GM12864 (cell line): ENCODE measurements around the gene BPIFB3.

ENCODE experiments used
- DNase-seq: peaks from one replicate; pipeline ENCODE4 v3.0.0-alpha.2; 2011; ENCODE audit warnings: low read depth
- H3K4me3 ChIP-seq: 2 replicates; pipeline ENCODE4 v1.5.1; 2011; ENCODE audit warnings: mild to moderate bottlenecking, low read depth, low read length, control low read depth
- CTCF ChIP-seq: IDR thresholded peaks from 2 replicates; pipeline ENCODE4 v1.5.1; 2011; ENCODE audit warnings: low read depth, mild to moderate bottlenecking, moderate library complexity, low read length, control low read depth, inconsistent platforms; ENCODE audit errors: missing control alignments

BPIFB3 gene

DNA sequence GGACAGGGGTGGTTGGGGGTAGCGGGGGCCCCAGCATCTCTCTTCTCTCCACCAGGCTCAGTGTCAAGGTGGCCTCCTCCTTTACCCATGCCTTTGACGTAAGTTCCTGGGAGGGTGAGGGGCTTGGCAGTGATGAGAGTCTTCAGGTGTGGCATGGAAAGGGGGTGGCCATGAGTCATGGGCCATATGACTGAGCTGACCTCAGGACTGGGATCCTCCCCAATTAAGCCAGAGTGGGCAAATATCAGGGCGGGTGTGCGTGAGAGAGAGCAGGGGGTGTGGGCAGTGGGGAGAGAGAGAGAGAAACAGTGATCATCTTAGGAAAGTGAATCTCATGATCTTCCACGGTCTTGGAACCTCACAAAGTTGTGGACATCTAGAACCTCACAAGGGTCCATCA, 17.5 kb downstream of the BPIFB3 start:
- DNase-seq, result no peak
- no peak overlapping the region for H3K4me3 ChIP-seq
- no peak for TF ChIP-seq CTCF

- TF ChIP-seq CTCF, result no peak
- DNase-seq, result no peak
- no peak overlapping the region for H3K4me3 ChIP-seq
These were observed 18.7 kb downstream of the BPIFB3 start for GRCh38 chr20:33072362-33072761.

GRCh38 chr20:33072813-33073212, 19.1 kb downstream of the BPIFB3 start:
- no peak for TF ChIP-seq CTCF
- no peak overlapping the region for H3K4me3 ChIP-seq
- no peak for DNase-seq

- no peak overlapping the region for H3K4me3 ChIP-seq
- no peak for TF ChIP-seq CTCF
- DNase-seq, result no peak
These were observed 21.0 kb downstream of the BPIFB3 start for GRCh38 chr20:33074675-33075074.

DNA sequence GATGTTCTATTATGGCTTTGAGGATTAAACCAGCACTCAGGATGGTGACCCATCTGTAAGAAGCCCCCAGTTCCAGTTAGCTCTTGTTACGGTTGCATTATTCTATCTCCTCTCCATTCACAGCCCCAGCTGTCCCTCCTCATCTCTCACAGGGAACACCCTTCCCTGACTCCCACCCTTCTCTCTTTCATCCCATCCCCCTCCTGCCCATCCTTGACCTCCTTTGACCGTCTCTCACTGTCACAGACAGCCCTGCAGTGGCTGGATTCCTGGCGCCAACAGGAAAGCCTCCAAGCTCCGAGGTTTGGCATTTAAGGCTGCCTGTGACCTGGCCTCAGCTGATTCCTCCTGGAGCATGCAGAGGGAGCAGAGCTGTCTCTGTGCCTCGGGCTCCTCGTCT, 21.6 kb downstream of the BPIFB3 start:
- H3K4me3 ChIP-seq, result no peak overlapping the region
- no peak for TF ChIP-seq CTCF
- no peak for DNase-seq

DNA sequence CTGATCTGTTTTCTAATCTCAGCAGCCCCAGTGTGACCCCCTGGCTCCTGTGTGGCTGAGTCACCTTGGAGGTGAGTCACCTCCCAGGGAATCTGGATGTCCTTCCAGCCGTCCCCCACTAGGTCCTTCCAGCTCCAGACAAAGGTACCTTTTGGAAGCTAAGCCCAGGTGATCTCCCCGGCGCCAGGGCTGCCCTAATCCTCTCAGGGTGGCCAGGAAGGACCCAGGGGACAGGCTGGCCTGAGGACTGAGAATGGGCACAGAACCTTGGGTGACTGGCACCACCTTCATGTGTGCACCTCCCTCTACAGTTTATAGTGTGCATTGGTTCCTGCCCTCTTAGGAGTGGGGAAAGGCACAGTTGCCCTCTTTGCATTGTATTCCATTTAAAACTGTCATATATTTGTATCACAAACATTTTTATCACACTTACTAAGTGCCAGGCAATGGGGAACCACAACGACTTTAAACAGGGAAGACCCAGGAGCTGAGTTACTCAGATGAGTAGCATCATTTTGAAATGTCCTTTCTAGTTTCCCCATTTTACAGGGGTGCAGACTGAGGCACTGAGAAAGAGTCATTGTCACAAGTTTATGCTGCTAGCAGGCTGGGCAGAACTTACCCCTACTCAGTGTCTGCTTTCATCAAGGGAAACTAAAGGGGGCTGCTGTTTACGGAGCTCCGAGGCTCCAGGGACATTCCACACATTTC, 23.1 kb downstream of the BPIFB3 start:
- H3K4me3 ChIP-seq, result no peak overlapping the region
- TF ChIP-seq CTCF, result peak; percentile 59
- no peak for DNase-seq

DNA sequence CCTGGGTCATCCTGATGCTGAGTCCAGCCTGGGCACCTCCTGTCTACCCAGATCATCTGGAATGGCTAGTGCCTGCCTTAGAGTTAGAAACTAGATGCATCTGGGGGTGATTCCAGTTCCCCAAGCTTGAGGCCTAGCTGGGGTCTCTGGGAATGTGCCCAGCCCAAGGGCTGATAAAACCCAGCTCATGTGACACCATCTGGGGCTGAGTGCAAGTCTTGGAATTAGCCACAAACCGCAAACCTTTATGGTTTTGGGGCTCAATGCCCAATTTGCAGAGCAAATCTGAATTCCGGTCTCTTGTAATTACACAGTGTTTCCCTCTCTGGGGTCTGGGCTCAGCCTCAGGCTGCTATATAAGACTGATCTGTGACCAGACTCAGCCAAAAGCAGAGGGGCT, 25.6 kb downstream of the BPIFB3 start, which contains the start of gene BPIFB4:
BPIFB4 (plus strand) TSS at position 385 of the 400 bp plus-strand sequence. CDS start 1,884 bp downstream, outside the sequence.
- DNase-seq, result no peak
- no peak for TF ChIP-seq CTCF
- H3K4me3 ChIP-seq, result no peak within 1 kb of the TSS
